HG02571 (cell line): Measurements from ENCODE around the gene CCDC183.

Experiments
- ATAC-seq: cut with Tn5 transposase; IDR thresholded peaks from one replicate; pipeline ENCODE4 v1.9.1; 2021; ENCODE audit warnings: mild to moderate bottlenecking, moderate library complexity; ENCODE audit not compliant: unreplicated experiment

The CCDC183 gene

DNA sequence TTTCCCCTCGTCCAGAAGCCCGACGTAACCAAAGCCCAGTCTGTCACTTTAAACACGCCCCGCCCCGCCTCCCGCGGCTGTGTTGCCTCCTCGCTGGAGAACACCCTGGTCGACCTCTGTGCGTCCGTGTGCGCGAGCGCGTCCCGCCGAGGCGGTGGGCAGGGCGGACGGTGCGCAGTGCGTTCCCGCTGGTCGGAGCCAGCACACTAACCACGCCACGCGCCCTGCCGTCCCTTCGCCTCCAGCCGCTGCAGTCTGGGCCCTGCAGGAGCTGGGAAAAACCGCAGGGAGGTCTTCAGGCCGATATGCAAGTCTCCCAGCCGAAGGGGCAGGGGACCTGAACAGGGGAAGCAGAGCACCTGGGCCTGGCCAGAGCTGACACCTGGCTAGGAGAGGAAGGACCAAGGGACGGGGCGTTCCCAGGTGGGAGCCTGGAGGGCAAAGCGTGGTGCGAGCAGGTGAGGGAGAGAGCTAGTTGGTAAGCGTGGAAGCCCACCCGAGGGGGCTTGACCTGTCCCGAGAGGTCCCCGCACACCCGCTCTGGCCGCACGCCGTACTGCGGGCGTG is 51.8 kb downstream of the CCDC183 start:
- no peak for ATAC-seq

DNA sequence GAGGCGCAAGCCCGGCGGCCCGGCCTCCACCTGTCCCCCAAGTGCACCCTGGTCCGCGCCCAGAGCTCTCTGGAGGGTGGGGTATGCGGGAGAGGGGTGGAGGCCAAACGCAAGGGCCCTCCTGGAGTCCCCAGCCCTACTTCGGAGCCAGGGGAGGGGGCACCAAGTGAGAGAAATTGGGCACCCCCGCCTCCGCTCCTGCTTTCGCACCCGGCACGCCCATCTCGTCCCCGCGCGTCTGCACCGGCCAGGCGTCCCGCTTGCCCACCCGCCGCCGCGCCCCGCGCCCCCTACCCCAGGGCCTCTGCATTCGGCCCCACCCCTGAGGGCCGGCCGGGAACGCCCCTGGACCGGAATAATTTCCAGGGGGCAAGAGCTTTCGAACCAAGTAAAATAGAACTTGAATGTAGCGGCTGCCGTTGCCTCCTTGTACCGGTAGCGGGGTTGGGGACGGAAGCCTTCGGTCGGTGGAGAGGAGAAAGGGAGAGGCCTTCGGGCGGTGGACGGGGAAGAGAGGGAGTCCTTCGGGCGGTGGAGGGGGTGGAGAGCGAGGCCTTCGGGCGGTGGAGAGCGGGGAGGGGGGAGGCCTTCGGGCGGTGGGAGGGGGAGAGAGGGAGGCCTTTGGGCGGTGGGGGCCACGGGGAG is 52.4 kb downstream of the CCDC183 start:
- ATAC-seq: peak; percentile 3

DNA sequence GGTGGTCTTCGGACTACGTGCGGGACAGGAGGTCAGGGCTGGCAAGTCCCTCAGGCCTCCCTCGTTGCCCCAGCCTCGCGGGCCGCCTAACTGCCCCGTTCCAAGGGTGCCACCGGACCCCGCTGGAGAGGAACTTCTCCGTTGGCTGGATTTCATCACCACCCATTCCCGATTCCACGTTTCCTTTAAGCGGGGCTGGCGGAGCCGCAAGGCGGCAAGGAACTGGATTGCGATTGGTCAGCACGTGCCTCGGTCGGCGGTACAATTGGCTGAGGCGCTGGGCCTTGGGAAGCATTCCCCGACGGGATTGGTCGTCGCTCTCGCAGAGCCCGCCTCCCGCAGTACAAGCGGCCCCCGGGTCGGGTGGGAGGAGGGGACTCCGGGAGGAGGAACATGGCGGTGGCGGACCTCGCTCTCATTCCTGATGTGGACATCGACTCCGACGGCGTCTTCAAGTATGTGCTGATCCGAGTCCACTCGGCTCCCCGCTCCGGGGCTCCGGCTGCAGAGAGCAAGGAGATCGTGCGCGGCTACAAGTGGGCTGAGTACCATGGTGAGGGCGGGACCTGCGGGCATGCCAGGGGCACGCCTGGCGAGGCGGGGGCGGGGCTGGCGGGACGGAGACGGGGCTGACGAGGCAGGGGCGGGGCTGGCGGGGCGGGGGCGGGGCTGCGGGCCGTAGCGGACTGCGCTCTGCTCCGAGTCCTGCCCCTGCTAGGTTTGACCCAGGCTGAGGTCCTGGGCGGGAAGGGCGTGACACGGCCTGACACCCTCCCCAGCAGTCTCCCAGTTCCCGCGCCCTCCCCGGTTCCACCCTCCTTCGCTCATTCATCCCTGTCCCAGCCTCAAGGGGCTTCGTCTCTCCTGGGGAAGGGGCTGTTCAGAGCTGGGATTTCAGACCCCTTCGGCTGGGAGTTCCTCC is 53.2 kb downstream of the CCDC183 start, which contains the start of gene PHPT1:
PHPT1 (plus strand) TSS at position 372 of the 922 bp plus-strand sequence; CDS start at position 394, 22 bp downstream.
- ATAC-seq: peak; percentile 73

DNA sequence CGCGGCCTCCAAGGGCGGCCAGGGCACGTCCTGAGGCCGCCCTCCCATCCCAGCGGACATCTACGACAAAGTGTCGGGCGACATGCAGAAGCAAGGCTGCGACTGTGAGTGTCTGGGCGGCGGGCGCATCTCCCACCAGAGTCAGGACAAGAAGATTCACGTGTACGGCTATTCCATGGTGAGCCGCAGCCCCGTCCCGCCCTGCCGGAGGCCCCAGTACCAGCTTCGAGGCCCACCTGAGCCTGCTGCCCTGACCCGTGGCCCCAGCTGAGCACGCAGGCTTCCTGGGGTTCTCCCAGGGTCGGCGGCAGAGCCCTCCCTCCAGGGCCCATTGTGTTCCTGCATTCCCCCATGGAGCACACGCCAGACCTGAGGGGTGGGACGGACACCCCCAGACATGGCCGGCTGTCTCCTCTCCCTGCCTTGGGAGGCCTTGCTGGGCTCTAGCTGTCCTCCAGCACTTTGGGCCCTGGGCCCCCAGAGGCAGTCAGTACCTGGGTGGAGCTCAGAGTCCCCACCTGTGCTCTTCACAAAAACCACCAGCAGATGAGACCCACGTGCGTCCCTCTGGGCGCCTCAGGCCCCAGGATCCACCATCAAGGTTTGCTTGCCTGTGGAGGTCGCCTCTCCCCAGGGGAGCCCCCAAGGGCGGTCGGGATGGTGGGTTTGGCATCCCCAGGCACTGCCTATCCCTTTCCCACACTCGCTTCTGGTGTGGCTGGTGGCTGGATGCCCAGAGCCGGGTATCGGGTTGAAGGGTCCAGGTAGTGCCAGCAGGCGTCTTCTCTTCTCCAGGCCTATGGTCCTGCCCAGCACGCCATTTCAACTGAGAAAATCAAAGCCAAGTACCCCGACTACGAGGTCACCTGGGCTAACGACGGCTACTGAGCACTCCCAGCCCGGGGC is 54.1 kb downstream of the CCDC183 start:
- ATAC-seq: no peak

DNA sequence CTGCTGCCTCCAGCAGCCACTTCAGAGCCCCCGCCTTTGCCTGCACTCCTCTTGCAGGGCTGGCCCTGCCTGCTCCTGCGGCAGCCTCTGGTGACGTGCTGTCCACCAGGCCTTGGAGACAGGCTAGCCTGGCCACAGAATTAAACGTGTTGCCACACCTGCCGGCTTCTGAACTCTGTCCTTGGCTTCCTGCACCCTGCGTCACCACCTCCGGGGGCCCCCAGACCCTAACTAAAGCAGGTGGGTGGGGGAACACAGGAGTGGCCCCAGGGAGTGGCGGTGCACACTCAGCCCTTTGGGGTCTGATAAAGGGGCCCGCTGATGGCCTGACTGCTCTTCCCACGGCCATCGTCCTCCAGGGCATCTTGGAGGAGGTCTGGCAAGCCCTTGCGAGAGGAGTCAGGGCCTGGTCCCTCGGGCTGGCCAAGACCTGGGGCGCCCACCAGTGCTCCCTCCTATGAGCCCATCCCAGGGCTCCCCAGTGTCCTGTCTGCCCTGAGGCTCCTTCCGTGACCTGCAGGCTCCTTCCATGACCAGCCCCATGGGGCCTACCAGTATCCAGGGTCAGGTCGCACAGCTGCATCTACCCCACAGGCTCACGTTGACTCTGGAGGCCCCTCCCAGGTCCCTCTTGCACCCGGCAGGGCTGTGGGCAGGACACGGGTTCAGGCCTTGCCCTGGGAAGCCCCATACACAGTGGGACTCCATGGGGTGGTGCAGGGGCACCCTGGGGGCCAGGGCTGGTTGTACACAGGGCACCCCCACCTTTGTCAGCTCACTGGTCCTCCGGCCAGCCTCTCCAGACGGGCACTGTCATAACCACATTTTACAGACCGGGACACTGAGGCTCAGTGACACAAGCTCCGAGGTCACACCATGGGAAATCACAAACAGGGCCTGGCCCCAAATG is 55.0 kb downstream of the CCDC183 start:
- ATAC-seq: no peak

DNA sequence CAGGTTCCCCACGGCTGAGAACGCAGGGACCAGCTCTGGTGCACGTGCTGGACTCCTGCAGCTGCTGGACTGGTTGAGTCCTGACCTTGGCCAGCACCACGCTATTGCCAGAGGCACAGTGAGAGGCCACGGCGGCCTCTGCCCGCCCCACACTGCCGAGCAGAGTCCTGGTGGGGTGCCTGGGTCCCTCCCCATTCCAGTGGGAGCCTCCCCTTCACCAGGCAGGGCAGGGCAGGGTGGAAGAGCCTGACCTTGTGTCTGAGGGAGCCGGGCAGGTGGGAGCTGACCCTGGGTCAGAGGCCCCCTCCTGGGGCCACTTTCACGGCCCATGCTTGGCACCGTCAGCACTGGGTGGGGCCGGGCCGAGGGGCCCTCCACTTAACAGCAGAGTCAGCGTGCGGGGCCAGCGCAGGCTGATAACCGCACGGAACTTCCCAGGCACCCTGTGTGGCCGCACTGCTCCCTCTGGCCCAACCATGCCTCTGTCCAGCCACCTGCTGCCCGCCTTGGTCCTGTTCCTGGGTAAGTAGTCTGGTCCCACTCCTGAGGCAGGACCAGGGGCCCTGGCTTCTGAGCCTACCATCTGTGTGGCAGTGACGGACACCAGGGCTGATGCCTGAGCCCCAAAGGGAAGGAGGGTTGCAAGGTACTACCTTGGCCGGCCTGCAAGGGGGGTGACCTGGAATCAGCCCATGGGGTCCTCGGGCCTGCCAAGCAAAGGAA is 56.0 kb downstream of the CCDC183 start, which contains the start of gene MAMDC4:
MAMDC4 (plus strand) TSS at position 406 of the 723 bp plus-strand sequence; CDS start at position 477, 71 bp downstream.
- no peak for ATAC-seq

DNA sequence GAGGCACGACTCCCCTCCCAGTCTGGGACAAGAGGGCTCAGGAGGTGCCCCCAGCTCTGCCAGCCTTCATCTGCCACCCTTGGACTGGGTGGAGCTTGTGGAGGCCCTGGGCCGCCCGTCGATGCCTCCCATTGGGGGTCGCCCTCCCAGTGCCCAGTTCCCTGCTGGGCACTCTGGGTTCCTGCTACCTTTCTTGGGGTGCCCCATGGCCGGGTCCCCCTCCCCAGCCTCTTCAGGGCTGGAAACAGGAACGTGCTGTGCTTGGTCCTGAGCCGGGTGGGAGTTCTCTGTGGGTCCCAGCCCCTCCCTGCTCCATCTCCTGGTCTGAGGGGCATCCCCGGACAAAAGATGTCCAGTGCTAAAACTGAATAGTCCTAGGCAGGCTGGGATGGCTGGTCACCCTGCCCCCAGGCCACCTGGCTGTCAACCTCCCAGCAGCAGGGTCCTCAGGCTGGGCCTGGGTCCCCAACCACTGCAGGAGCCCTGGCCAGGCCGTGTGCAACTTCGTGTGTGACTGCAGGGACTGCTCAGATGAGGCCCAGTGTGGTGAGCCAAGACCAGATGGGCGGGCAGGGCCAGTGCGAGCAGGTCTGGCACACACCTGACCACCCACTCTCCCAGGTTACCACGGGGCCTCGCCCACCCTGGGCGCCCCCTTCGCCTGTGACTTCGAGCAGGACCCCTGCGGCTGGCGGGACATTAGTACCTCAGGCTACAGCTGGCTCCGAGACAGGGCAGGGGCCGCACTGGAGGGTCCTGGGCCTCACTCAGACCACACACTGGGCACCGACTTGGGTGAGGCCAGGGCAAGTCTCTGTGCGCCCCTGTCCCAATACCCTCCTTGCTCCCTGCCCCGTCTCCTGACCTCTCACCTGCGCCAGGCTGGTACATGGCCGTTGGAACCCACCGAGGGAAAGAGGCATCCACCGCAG is 56.8 kb downstream of the CCDC183 start:
- no peak for ATAC-seq

DNA sequence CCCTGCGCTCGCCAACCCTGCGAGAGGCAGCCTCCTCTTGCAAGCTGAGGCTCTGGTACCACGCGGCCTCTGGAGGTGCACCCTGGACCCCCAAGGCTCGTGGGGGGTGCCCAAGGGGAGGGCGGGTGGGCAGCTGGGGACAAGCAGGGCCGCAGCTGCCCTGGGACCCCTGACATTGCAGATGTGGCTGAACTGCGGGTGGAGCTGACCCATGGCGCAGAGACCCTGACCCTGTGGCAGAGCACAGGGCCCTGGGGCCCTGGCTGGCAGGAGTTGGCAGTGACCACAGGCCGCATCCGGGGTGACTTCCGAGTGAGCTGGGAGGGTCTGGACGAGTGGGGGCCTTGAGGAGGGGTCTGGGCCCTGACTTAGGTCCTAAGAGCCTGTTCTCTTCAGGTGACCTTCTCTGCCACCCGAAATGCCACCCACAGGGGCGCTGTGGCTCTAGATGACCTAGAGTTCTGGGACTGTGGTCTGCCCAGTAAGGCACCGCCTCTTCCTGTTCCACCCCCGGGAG is 57.5 kb downstream of the CCDC183 start:
- no peak for ATAC-seq

DNA sequence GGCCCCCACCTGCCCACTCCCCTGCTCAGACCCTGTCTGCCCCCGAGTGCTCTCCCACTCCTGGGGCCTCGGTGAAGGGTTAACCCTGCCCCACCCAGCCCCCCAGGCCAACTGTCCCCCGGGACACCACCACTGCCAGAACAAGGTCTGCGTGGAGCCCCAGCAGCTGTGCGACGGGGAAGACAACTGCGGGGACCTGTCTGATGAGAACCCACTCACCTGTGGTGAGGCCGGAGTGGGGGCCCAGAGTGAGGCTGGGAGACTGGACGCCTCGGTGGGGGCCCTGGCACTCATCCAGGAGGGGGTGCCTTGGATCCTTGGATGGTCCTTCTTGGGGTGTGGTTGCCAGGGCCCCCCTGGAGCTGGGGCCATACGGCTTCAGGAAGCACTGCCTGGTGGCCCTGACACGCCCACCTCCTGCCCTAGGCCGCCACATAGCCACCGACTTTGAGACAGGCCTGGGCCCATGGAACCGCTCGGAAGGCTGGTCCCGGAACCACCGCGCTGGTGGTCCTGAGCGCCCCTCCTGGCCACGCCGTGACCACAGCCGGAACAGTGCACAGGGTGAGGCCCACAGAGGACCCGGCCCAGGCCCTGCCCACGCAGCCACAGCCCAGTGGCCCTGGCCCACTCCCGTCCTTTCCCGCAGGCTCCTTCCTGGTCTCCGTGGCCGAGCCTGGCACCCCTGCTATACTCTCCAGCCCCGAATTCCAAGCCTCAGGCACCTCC is 58.1 kb downstream of the CCDC183 start:
- ATAC-seq: no peak

DNA sequence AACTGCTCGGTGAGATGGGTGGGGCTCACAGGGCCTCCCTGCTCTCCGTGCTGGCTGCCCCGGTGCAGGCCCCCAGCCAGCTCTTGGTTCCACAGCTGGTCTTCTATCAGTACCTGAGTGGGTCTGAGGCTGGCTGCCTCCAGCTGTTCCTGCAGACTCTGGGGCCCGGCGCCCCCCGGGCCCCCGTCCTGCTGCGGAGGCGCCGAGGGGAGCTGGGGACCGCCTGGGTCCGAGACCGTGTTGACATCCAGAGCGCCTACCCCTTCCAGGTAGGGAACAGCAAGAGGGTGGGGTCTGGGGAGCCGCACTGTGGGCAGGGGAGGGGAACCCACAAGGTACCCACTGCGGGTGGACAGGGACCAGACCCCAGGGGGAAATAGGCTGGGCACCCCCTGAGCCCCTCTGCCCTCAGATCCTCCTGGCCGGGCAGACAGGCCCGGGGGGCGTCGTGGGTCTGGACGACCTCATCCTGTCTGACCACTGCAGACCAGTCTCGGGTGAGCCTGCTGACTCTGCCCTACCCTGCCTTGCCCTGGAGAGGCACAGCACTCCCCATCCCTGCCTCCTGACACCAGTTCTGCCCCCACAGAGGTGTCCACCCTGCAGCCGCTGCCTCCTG is 58.8 kb downstream of the CCDC183 start:
- no peak for ATAC-seq

DNA sequence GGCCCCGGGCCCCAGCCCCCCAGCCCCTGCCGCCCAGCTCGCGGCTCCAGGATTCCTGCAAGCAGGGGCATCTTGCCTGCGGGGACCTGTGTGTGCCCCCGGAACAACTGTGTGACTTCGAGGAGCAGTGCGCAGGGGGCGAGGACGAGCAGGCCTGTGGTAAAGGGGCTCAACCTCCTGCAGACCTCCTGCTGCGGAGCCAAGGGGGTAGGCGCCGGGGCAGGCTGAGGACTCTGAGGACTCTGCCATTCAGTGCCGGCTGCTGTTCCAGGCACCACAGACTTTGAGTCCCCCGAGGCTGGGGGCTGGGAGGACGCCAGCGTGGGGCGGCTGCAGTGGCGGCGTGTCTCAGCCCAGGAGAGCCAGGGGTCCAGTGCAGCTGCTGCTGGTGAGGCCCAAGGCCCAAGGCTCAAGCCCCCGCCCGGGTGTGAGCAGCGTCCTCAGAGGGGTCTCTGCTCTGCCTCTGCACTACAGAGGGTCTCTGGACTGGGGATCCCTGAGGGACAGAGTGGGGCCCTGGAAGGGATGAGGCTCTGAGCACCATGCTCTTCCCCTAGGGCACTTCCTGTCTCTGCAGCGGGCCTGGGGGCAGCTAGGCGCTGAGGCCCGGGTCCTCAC is 59.4 kb downstream of the CCDC183 start:
- no peak for ATAC-seq

DNA sequence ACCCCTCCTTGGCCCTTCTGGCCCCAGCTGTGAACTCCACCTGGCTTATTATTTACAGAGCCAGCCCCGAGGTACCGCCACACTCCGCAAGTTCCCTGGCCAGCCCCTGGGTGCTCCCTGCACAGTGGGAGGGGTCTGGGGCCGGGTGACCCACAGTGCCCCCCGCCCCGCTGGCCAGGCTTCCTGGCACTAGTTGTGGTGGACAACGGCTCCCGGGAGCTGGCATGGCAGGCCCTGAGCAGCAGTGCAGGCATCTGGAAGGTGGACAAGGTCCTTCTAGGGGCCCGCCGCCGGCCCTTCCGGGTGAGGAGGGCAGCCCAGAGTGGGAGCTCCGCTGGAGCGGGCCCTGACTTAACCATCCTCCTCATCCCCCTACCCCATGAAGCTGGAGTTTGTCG is 59.9 kb downstream of the CCDC183 start:
- ATAC-seq: no peak

DNA sequence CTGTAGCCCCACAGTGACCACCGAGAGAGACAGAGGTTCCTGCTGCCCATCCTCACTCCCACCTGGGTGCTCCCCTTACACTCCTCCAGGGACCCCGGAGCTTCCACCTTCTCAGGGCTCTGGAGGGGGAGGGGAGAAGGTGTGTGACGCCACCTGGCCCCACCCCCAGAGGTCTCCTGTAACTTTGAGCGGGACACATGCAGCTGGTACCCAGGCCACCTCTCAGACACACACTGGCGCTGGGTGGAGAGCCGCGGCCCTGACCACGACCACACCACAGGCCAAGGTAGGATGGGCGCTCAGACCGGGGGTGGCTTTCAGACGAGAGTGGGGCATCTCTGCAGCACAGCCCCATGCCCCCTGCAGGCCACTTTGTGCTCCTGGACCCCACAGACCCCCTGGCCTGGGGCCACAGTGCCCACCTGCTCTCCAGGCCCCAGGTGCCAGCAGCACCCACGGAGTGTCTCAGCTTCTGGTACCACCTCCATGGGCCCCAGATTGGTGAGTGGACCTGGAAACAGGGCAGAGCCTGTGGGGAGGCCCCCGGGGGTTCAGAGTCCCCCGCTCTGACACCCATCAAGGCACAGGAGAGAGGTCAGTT is 60.5 kb downstream of the CCDC183 start:
- ATAC-seq: no peak

DNA sequence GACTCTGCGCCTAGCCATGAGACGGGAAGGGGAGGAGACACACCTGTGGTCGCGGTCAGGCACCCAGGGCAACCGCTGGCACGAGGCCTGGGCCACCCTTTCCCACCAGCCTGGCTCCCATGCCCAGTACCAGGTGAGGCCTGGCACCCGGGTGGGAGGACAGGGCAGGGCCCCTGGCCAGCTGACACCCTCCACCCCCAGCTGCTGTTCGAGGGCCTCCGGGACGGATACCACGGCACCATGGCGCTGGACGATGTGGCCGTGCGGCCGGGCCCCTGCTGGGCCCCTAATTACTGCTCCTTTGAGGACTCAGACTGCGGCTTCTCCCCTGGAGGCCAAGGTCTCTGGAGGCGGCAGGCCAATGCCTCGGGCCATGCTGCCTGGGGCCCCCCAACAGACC is 61.0 kb downstream of the CCDC183 start:
- ATAC-seq: no peak
